Limb (tissue), 2 donors: Measurements from ENCODE around the gene AMBRA1.
"Not testable (repeated sequence)": the region's sequence is repeated elsewhere in the genome, so short reads cannot be mapped to it uniquely, and the experiment has no call there.

ENCODE experiments used
- DNase-seq, 2 donors: peaks; one replicate each; pipeline ENCODE4 v3.0.0-alpha.2; 2016; ENCODE audit errors: extremely low spot score in 2 of 2

AMBRA1 gene

DNA sequence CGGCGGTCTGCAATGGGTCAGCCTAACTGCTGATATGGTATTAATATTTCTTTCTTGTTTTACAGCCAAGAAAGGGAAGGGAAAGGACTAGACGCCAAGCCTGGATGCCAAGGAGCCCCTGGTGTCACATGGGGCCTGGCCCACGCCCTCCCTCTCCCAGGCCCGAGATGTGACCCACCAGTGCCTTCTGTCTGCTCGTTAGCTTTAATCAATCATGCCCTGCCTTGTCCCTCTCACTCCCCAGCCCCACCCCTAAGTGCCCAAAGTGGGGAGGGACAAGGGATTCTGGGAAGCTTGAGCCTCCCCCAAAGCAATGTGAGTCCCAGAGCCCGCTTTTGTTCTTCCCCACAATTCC lies 210.4 kb downstream of the AMBRA1 start:
- no peak for DNase-seq

DNA sequence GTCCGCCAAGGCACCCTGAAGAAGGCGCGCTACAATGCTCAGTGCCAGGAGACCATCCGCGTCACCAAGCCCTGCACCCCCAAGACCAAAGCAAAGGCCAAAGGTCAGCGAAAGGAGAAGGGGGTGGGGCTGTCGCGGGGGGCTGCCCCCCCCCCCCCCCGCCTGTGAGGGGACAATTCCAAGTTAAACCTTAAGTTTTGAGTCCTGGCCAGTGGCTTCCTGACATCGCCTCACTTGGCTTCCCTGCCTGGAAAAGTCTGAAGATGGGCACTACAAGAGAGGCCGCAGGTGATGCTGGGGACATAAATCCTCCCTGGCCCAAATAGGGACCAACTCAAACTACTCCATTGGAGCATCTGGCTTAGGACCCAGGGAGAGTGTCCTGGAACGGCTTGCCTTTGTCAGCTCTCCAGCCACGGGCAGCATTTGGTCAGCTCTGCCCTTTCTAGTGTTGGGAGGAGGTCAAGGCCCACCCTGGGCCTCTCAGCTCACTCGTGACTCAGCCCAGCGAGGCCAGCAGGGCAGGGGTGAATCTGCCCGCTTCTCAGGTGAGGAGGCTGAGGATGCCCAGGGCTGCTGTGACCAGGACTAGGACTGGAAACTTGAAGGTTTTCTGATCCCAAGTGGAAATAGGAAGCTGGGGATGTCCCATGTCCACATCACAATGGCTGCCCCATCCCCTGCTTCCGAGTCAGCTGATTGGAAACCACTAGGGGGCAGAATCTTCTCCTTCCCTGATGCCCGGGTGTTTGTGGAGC lies 211.0 kb downstream of the AMBRA1 start:
- DNase-seq: peak; percentile 17 to 37

GRCh38 chr11:46381819-46382645 lies 211.8 kb downstream of the AMBRA1 start:
- DNase-seq: peak; percentile 13 to 79

DNA sequence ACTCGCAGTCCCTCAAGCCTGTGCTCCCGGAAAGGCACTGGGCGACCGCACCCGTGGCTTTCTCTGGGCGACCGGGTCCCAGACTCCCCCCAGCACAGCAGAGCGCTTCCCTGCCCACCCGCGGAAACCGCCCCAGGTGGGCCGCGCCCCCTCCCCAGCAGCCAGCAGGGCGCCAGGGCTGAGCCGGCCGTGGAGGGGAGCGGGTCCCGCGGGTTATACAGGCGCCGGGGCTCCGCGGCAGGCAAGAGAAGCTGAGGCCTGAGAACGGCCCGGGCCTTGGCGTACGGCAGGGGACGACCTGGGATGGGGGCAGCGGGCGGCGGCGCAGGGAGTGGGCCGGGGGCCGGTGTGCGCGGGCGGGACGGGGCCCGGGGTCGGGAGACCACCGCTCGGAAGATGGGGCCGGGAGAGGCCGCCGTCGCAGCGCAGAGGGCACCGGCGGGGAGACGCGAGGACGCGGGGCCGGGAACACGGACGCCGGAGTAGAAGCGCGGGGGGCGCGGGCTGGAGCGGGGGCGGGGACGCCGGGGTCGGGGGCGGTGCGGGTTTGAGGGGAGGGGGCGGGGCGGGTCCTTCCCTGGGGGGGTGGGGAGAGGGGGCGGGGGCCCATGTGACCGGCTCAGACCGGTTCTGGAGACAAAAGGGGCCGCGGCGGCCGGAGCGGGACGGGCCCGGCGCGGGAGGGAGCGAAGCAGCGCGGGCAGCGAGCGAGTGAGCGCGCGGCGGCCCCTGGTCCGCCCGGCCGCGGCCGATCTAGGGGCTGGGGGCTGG lies 212.6 kb downstream of the AMBRA1 start, which contains the start of gene MDK:
TSS of gene MDK (plus strand) at position 622 of the 771 bp plus-strand sequence. CDS start 389 bp downstream, outside the sequence.
- DNase-seq: peak; percentile 38 to 88

- DNase-seq: peak; percentile 29 to 77
Observed at GRCh38 chr11:46380340-46381047, 213.3 kb downstream of the AMBRA1 start.

DNA sequence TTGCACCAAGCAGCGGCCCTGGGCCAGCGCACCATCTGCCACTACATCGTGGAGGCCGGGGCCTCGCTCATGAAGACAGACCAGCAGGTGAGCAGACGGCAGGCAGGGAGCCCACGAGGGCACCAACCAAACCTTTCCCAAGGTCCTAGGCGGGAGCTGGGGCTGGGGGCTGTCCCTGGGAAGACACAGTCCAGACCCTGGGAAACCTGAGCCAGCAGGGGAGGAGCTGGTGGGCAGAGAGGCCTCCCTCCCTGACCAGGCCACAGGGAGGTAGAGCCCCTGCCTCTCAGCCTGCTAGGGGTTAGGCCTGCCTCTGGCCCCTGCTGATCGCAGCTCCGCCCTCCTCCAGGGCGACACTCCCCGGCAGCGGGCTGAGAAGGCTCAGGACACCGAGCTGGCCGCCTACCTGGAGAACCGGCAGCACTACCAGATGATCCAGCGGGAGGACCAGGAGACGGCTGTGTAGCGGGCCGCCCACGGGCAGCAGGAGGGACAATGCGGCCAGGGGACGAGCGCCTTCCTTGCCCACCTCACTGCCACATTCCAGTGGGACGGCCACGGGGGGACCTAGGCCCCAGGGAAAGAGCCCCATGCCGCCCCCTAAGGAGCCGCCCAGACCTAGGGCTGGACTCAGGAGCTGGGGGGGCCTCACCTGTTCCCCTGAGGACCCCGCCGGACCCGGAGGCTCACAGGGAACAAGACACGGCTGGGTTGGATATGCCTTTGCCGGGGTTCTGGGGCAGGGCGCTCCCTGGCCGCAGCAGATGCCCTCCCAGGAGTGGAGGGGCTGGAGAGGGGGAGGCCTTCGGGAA lies 214.1 kb downstream of the AMBRA1 start:
- DNase-seq: peak in 1 of 2 donors; percentile 44

DNA sequence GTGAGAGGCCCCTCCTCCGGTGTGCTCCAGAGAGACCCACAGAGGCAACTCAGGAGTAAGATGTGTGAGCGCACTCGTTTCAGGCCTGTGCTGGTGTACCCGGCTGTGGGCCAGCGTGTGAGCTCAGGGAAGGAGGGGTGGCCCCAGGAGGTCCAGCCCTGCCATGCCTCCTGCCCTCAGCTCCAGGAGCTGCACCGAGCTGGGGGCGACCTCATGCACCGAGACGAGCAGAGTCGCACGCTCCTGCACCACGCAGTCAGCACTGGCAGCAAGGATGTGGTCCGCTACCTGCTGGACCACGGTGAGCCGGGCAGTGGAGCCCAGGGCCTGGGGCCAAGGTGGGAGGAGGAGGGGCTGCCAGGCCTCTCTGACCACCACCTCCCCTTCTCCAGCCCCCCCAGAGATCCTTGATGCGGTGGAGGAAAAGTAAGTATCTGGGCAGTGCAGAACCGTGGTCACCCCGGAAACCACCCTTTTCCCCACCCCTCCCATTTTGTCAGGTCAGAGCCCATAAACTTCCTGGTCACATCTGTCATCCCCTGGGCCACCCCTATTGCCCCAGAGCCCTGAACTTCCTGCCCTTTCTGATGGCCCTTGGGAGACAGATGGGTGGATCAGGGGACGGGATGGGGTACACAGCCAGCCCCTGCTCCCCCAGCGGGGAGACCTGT lies 214.9 kb downstream of the AMBRA1 start:
- DNase-seq: no peak

DNA sequence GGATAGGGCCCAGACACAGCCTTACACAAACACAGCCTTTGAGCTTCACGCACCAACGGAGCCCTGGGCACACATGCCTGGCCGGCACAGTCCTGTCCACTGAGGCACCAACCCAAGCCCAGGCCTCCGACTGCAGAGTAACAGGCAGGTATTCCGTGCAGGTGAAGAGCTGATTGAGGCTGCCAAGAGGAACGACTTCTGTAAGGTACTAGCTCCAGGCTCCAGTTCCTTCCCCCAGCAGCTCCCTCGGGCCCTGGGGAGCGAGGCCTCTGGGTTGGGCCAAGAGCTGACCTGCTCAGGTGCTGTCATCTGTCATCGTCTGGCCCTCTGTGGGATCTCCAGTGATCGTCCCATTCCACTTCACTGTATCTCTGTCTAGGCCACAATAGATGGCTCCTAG lies 215.5 kb downstream of the AMBRA1 start:
- DNase-seq: peak in 1 of 2 donors; percentile 29

DNA sequence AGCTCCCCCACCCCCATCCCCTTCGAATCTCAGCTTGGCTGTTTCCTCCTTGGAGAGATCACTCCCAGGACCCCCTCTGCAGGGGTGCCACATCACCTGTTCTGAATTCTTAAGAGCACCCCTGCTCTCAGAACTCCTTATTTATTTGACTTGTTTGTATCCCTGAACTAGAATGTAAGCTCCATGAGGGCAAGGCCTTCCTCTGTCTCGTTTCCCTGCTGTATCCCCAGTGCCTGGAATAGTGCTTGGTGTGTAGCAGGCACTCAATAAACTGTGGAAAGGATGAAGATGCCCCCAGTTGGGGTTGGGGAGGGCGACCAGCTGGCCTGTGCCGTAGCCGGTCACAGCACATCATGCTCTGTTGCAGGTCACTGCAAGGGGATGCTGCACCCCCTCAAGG lies 216.0 kb downstream of the AMBRA1 start:
- DNase-seq: no peak

DNA sequence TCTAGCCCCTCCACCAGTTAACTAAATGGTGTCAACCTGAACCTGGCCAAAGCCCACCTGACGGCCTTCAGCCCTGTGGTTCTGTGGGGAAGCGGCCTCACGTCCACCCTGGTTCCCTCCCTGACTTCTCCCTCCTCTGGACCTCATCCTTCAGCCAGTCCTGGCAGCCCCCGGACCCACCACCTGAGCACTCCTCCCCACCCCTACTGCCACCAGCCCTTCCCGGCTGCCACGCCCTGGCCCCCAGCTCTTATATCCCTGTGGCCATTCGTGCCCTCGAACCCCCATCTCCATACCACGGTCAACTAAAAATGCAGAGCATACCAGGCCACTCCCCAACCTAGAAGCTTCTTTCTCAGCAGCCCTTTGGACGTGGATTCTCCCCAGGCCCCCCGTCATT lies 216.5 kb downstream of the AMBRA1 start:
- no peak for DNase-seq

GRCh38 chr11:46376258-46377050 lies 217.4 kb downstream of the AMBRA1 start:
- DNase-seq: no peak

DNA sequence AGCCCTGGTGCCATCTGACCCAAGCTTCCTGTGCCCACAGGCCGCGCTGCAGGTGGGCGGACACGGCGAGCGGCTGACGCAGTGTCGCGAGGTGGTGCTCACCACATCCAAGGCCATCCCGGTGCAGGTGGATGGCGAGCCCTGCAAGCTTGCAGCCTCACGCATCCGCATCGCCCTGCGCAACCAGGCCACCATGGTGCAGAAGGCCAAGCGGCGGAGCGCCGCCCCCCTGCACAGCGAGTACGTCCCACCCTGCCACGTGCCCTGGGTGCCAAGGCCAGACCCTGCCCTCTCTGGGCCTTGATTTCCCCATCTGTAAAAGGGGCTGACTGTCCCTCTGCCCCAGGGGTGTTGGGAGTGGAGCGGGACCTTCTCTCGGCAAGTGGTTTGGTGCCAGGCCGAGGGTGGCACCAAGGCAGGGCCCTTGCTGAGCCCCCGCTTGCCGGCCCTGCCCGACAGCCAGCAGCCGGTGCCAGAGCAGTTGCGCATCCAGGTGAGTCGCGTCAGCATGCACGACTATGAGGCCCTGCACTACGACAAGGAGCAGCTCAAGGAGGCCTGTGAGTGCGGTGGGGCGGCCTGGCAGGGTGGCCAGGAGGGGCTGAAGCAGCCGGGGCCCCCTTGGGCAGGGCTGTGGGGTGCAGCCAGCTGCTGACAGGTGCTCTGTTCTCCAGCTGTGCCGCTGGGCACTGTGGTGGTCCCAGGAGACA lies 218.3 kb downstream of the AMBRA1 start:
- no peak for DNase-seq

DNA sequence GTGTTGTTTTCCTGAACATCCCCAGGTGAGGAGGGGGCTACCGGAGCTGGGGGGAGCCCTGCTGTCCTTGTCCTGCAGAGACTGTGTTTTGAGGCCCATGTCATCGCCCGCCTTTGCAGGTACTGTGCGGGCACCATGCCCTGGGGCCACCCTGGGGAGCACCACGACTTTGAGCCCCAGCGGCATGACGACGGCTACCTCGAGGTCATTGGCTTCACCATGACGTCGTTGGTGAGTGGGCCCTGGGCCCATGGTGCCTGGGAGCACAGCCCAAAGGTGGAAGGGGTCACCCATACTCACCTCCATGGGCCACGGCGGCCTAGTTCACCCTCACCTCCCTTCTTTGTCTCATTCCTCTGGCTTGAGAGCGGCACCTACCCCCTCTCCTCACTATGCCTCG lies 219.0 kb downstream of the AMBRA1 start:
- DNase-seq: no peak

GRCh38 chr11:46373787-46374740 lies 219.8 kb downstream of the AMBRA1 start:
- DNase-seq: no peak

- DNase-seq: not testable (repeated sequence)
Observed at GRCh38 chr11:46372501-46372900, 221.3 kb downstream of the AMBRA1 start.

DNA sequence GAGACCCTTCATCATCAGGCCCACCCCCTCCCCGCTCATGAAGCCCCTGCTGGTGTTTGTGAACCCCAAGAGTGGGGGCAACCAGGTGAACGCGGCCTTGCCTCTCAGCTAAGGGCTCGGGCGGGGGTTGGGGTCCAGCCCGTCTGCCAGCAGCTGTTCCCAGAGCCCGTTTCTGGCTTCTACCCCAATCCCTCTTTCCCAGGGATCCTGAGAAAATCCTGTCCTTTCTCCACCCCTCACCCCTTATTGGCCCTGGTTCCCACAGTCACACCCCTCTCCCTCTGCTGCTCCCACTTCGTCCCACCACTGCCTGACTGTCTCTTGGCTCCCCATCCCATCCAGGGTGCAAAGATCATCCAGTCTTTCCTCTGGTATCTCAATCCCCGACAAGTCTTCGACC lies 221.7 kb downstream of the AMBRA1 start:
- no peak for DNase-seq

GRCh38 chr11:46371262-46371661 lies 222.6 kb downstream of the AMBRA1 start:
- not testable (repeated sequence) for DNase-seq
